ENCODE data around the gene ARHGDIB. TPM values are rescaled to one million over a fixed set of nuclear protein-coding genes. Genes with fewer than 3 reads are reported as not detected.

The ARHGDIB gene
- total RNA-seq, 4 donors from 2014 or later: 96.1 to 255 (median 151) TPM

DNA sequence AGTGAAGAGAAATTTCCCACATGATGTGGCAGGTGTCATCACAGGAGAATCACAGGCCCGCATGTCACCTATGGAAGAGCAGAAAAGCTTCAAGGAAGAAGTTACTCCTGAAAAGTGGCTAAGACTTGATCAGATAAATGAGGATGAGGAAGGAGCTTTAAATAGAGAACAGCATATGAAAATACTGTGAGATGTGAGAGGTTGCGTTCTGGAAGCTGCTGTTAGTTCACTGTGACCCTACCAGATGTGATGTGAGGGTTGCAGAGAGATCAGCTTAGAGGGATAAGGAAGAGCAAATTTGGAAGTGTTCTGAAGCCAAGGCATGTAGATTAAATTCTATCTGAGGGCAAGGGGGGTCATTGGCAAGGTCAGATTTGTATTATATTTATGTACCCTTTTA, 40.2 kb downstream of the ARHGDIB start:
- TF ChIP-seq, protein P1, sequence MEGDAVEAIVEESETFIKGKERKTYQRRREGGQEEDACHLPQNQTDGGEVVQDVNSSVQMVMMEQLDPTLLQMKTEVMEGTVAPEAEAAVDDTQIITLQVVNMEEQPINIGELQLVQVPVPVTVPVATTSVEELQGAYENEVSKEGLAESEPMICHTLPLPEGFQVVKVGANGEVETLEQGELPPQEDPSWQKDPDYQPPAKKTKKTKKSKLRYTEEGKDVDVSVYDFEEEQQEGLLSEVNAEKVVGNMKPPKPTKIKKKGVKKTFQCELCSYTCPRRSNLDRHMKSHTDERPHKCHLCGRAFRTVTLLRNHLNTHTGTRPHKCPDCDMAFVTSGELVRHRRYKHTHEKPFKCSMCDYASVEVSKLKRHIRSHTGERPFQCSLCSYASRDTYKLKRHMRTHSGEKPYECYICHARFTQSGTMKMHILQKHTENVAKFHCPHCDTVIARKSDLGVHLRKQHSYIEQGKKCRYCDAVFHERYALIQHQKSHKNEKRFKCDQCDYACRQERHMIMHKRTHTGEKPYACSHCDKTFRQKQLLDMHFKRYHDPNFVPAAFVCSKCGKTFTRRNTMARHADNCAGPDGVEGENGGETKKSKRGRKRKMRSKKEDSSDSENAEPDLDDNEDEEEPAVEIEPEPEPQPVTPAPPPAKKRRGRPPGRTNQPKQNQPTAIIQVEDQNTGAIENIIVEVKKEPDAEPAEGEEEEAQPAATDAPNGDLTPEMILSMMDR (IDR thresholded peaks at IDR 0.05; ENCODE audit: low read depth): no peak

- TF ChIP-seq, protein P1 (IDR thresholded peaks at IDR 0.05; ENCODE audit: low read depth): no peak
These were observed 40.8 kb downstream of the ARHGDIB start for GRCh38 chr12:14920475-14921126.

DNA sequence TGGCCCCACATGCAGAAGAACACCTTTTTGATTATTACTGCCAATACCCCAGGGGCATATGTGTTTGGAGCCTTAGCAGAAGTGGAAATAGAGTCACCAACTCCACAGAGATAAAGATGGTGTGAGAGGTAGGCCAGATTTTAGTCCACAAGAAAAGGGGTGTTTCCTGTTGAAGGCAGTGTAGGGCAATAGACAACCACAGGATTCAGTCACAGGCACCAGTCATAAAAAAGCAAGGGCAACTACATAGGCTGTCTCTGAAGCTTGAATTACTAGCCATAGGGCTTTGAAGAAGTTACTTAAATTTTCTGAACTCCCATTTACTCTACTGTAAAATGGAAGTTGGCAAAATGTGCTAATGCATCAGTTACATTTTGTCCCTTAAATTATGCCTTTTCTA, 41.9 kb downstream of the ARHGDIB start:
- TF ChIP-seq, protein P1 (IDR thresholded peaks at IDR 0.05; ENCODE audit: low read depth): no peak

DNA sequence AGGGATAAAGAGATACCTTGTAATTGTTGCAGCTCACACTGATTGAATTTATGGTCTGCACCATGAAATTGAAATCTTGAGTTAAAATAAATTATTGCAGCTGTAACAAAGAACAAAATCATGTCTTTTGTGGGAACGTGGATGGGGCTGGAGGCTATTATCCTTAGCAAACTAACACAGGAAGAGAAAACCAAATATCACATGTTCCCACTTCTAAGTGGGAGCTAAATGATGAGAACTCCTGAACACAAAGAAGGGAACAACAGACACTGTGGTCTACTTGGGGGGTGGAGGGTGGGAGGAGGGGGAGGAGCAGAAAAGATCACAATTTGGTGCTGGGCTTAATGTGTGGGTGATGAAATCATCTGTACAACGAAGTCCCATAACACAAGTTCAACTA, 45.7 kb downstream of the ARHGDIB start:
- TF ChIP-seq, protein P1 (IDR thresholded peaks at IDR 0.05; ENCODE audit: low read depth): no peak

- TF ChIP-seq, protein P1 (IDR thresholded peaks at IDR 0.05; ENCODE audit: low read depth): no peak
These were observed 48.0 kb downstream of the ARHGDIB start for GRCh38 chr12:14913381-14913781.

GRCh38 chr12:14911131-14911530, 50.3 kb downstream of the ARHGDIB start:
- TF ChIP-seq, protein P1 (IDR thresholded peaks at IDR 0.05; ENCODE audit: low read depth): no peak

DNA sequence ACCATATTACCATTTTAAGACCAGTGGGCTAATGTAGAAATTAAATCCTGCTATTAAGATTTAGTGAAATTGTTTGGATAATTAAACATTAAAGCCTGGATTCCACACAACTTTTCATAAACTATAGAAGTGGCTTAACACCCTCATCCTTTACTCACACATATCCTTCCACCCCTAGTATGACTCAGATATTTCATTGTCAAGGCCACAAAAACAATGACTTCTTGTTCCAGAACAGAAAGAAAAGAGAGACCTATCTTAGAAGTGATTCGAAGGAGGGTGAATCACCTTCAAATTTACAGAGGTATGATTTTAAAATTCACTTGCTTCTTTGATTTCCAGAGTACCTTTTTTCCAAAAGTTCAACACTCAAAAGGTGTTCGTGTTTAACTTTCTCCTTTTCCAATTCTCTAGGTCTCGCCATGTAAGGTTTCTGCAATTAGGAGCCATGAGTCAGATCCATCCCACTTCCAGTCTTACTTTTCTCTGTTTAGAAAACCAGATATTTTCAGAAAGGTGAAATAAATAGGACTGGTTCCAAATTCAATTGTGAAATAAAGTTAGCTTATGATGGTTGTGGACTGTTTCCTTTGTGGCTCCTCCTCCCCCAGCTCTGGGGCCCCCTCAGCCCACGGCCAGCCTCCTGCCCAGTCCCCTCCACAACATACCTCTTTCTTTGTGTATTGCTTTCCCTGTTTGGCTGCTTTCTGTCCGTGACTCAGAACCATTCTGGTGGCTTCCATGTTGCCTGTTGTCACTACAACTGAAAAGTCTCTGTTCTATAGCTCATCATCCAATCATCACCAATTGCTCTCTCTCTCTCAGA, 51.1 kb downstream of the ARHGDIB start:
- TF ChIP-seq, protein P1 (IDR thresholded peaks at IDR 0.05; ENCODE audit: low read depth): no peak

All from subcutaneous adipose tissue (tissue), 4 donors.